OCI-LY1 (cell line): ENCODE data around the gene NUP210L.

Source experiments
- H2AFZ ChIP-seq: fragments of 200-600 bp; sonication (generic), shearing (Covaris generic); 2 replicates; pipeline ENCODE4 v1.6.0; 2014; ENCODE audit warnings: antibody characterized with exemption, mild to moderate bottlenecking, low read length
- H3F3A ChIP-seq: fragments of 200-600 bp; sonication (generic), shearing (Covaris generic); 2 replicates; pipeline ENCODE4 v1.6.0; 2014; ENCODE audit warnings: mild to moderate bottlenecking, antibody characterized with exemption, low read length, moderate library complexity; ENCODE audit not compliant: insufficient read depth
- H3K27ac ChIP-seq: fragments of 200-600 bp; sonication (generic); 2 replicates; pipeline ENCODE4 v1.5.1; 2014; ENCODE audit warnings: low read length, mixed run types, mild to moderate bottlenecking, low read depth; ENCODE audit not compliant: poor library complexity, severe bottlenecking
- H3K27me3 ChIP-seq: fragments of 200-600 bp; sonication (generic); 2 replicates; pipeline ENCODE4 v1.6.0; 2014; ENCODE audit warnings: antibody characterized with exemption, mild to moderate bottlenecking, low read length, moderate library complexity; ENCODE audit not compliant: insufficient read depth
- H3K36me3 ChIP-seq: fragments of 200-600 bp; sonication (generic); 2 replicates; pipeline ENCODE4 v1.6.1; 2014; ENCODE audit warnings: mild to moderate bottlenecking, antibody characterized with exemption, low read length, moderate library complexity, mixed read lengths; ENCODE audit not compliant: insufficient read depth
- H3K4me1 ChIP-seq: fragments of 200-600 bp; sonication (generic); 2 replicates; pipeline ENCODE4 v1.5.1; 2014; ENCODE audit warnings: mild to moderate bottlenecking, low read length, moderate library complexity; ENCODE audit not compliant: insufficient read depth, severe bottlenecking
- H3K4me2 ChIP-seq: fragments of 200-600 bp; sonication (generic), shearing (Covaris generic); 2 replicates; pipeline ENCODE4 v1.6.1; 2014; ENCODE audit warnings: low read length
- H3K4me3 ChIP-seq: fragments of 200-600 bp; sonication (generic); 2 replicates; pipeline ENCODE4 v1.5.1; 2014; ENCODE audit warnings: low read length, low read depth, mild to moderate bottlenecking, mixed read lengths; ENCODE audit not compliant: poor library complexity, severe bottlenecking
- H3K79me2 ChIP-seq: fragments of 200-600 bp; shearing (Covaris generic); 2 replicates; pipeline ENCODE4 v1.6.1; 2016; ENCODE audit warnings: mixed run types, low read length, mixed read lengths; ENCODE audit not compliant: insufficient read depth
- H3K9ac ChIP-seq: fragments of 200-600 bp; sonication (generic), shearing (Covaris generic); 2 replicates; pipeline ENCODE4 v1.6.1; 2014; ENCODE audit warnings: mild to moderate bottlenecking, low read length, mixed read lengths
- H3K9me2 ChIP-seq: fragments of 200-600 bp; sonication (generic), shearing (Covaris generic); 2 replicates; pipeline ENCODE4 v1.6.1; 2014; ENCODE audit warnings: low read depth, mild to moderate bottlenecking, low read length, mixed read lengths
- H3K9me3 ChIP-seq: fragments of 200-600 bp; shearing (Covaris generic); 2 replicates; pipeline ENCODE4 v1.6.1; 2014; ENCODE audit warnings: low read length, mixed read lengths
- H4K20me1 ChIP-seq: fragments of 200-600 bp; sonication (generic), shearing (Covaris generic); 2 replicates; pipeline ENCODE4 v1.6.0; 2016; ENCODE audit warnings: mild to moderate bottlenecking, low read length; ENCODE audit not compliant: insufficient read depth
- CTCF ChIP-seq: fragments of 200-600 bp; sonication (generic), shearing (Covaris generic); IDR thresholded peaks from 2 replicates; pipeline ENCODE4 v1.5.1; 2017; ENCODE audit warnings: mild to moderate bottlenecking, antibody characterized with exemption, low read length, moderate library complexity, mixed read lengths
- EZH2 ChIP-seq: fragments of 200-600 bp; sonication (generic), shearing (Covaris generic); IDR thresholded peaks from 2 replicates; pipeline ENCODE4 v1.8.0; 2017; ENCODE audit warnings: borderline replicate concordance, mixed run types, mild to moderate bottlenecking, antibody characterized with exemption, low read length, moderate library complexity, mixed read lengths

Gene NUP210L

GRCh38 chr1:153990468-153991150 lies 164.3 kb downstream of the NUP210L start, which contains the start of gene RPS27:
Gene RPS27 (plus strand): TSS chr1:153990762. CDS start chr1:153990797, 35 bp downstream.
- Histone ChIP-seq H3K27me3 (no peaks in the 10 kb centered on the region), H3K36me3 (peaks cover 49% of the 10 kb centered on the region), H4K20me1 (no peaks in the 10 kb centered on the region), H3K9me3 (no peaks in the 10 kb centered on the region), H3K4me3 (peak within 1 kb of the TSS; percentile 87), H3K9me2 (no peaks in the 10 kb centered on the region), H3F3A (peaks cover 9% of the 10 kb centered on the region), H3K9ac (peak within 1 kb of the TSS; percentile 89), H3K4me2 (peak within 1 kb of the TSS; percentile 85), H3K4me1 (peaks cover 40% of the 10 kb centered on the region), H3K79me2 (peaks cover 8% of the 10 kb centered on the region; the same call in 1 of the 2 replicates), H3K27ac (peak within 1 kb of the TSS; percentile 70), H2AFZ (0 out of 2 replicates have a peak within 1 kb of the TSS, but pooled peaks have one; percentile 84)
- TF ChIP-seq CTCF (no peak), EZH2 (no peak)

- H3K4me2 ChIP-seq: no peak overlapping the region
Measured at GRCh38 chr1:153987621-153988020, 167.3 kb downstream of the NUP210L start.

More at GRCh38 chr1:153987621-153988020, 167.3 kb downstream of the NUP210L start:
- peak overlapping the region; percentile 59 for H3K27ac ChIP-seq
- H3K79me2 ChIP-seq: peaks cover 8% of the 10 kb centered on the region; the same call in 1 of the 2 replicates
- peaks cover 35% of the 10 kb centered on the region for H3K4me1 ChIP-seq
- H3F3A ChIP-seq: no peaks in the 10 kb centered on the region
- no peak overlapping the region for H3K9ac ChIP-seq
- no peak overlapping the region for H2AFZ ChIP-seq
- H3K4me3 ChIP-seq: no peak overlapping the region
- no peaks in the 10 kb centered on the region for H3K9me3 ChIP-seq
- H3K27me3 ChIP-seq: no peaks in the 10 kb centered on the region
- no peaks in the 10 kb centered on the region for H3K9me2 ChIP-seq
- TF ChIP-seq EZH2 (no peak), CTCF (no peak)
- no peaks in the 10 kb centered on the region for H4K20me1 ChIP-seq
- peaks cover 20% of the 10 kb centered on the region for H3K36me3 ChIP-seq
